GM23248 (cell line): ENCODE measurements around the gene SACS. TPM values are rescaled to one million over a fixed set of nuclear protein-coding genes. Genes with fewer than 3 reads are reported as not detected.

ENCODE experiments used
- DNase-seq: peaks from one replicate; pipeline ENCODE4 v3.0.0-alpha.2; 2015
- H2AFZ ChIP-seq: fragments of 200-600 bp; sonication (generic); 2 replicates; pipeline ENCODE4 v1.6.1; 2016; ENCODE audit warnings: antibody characterized with exemption
- H3F3A ChIP-seq: fragments of 200-600 bp; sonication (generic); 2 replicates; pipeline ENCODE4 v1.6.1; 2016; ENCODE audit warnings: mild to moderate bottlenecking, antibody characterized with exemption, mixed run types; ENCODE audit not compliant: insufficient read depth
- H3K27ac ChIP-seq: fragments of 200-600 bp; sonication (generic); 2 replicates; pipeline ENCODE4 v1.5.1; 2016; ENCODE audit warnings: mild to moderate bottlenecking
- H3K27me3 ChIP-seq: fragments of 200-600 bp; sonication (generic); replicated peaks from 2 replicates; pipeline ENCODE4 v1.6.1; 2016; ENCODE audit warnings: mild to moderate bottlenecking; ENCODE audit not compliant: insufficient read depth
- H3K36me3 ChIP-seq: fragments of 200-600 bp; sonication (generic); 2 replicates; pipeline ENCODE4 v1.6.1; 2016; ENCODE audit warnings: low read depth, mild to moderate bottlenecking
- H3K4me1 ChIP-seq: fragments of 200-600 bp; sonication (generic); 2 replicates; pipeline ENCODE4 v1.6.1; 2016; ENCODE audit warnings: mild to moderate bottlenecking; ENCODE audit not compliant: insufficient read depth
- H3K4me2 ChIP-seq: fragments of 200-600 bp; sonication (generic); one replicate; pipeline ENCODE4 v1.6.1; 2016; ENCODE audit warnings: mild to moderate bottlenecking; ENCODE audit not compliant: unreplicated experiment
- H3K4me3 ChIP-seq: fragments of 200-600 bp; sonication (generic); 2 replicates; pipeline ENCODE4 v1.5.1; 2016; ENCODE audit warnings: mild to moderate bottlenecking
- H3K79me2 ChIP-seq: fragments of 200-600 bp; sonication (generic); 2 replicates; pipeline ENCODE4 v1.6.1; 2016; ENCODE audit warnings: mild to moderate bottlenecking; ENCODE audit not compliant: insufficient read depth
- H3K9ac ChIP-seq: fragments of 200-600 bp; sonication (generic); 2 replicates; pipeline ENCODE4 v1.6.1; 2016; ENCODE audit warnings: mild to moderate bottlenecking
- H3K9me2 ChIP-seq: fragments of 200-600 bp; sonication (generic); 2 replicates; pipeline ENCODE4 v1.6.1; 2016; ENCODE audit warnings: mixed run types, mild to moderate bottlenecking, moderate library complexity; ENCODE audit not compliant: insufficient read depth
- H3K9me3 ChIP-seq: fragments of 200-600 bp; sonication (generic); one replicate; pipeline ENCODE4 v1.6.1; 2017; ENCODE audit warnings: low read depth
- H4K20me1 ChIP-seq: fragments of 200-600 bp; sonication (generic); 2 replicates; pipeline ENCODE4 v1.6.0; 2016; ENCODE audit not compliant: insufficient read depth
- EZH2 ChIP-seq: fragments of 200-600 bp; sonication (generic); IDR thresholded peaks from 2 replicates; pipeline ENCODE4 v1.6.1; 2018; ENCODE audit warnings: antibody characterized with exemption, mild to moderate bottlenecking; ENCODE audit not compliant: insufficient read depth, poor library complexity, severe bottlenecking
- EZH2phosphoT487 ChIP-seq: fragments of 200-600 bp; sonication (generic); IDR thresholded peaks from 2 replicates; pipeline ENCODE4 v1.6.1; 2018; ENCODE audit warnings: antibody characterized with exemption, moderate library complexity, mild to moderate bottlenecking, low read depth; ENCODE audit not compliant: insufficient read depth
- WGBS, 2 experiments: methylation state at CpG; one replicate each; pipeline ENCODE4 v1.1.6; 2015 to 2017; ENCODE audit warnings: low lambda C conversion rate in 2 of 2, low coverage in 1 of 2; ENCODE audit errors: missing lambda C conversion rate in 2 of 2; 5-methylcytosine and 5-hydroxymethylcytosine counted together
- in situ Hi-C: fragments of 300-500 bp; cut with MboI; formaldehyde crosslinking; loops from 2 replicates; pipeline ENCODE4 v1.15.0; 2020
- polyA plus RNA-seq: library from polyadenylated mRNA; unstranded; fragments of >200 nt; fragmentation: Nextera tagmentation; extraction: Ambion mirVana; gene quantifications from 2 replicates; pipeline ENCODE4 v1.2.1, GENCODE V29; 2016
- total RNA-seq: library from RNA; depleted of rRNA; stranded (reverse); fragments of >200 nt; shearing (Covaris generic); gene quantifications from 2 replicates; pipeline ENCODE4 v1.2.3, GENCODE V29; 2014

The SACS gene
- total and polyA plus RNA-seq, 2 experiments from 2014 or later, result 8.1 to 45.7 TPM

GRCh38 chr13:23468811-23469210 is 35.3 kb upstream of the SACS start:
- H3K4me1 ChIP-seq, result peaks cover 32% of the 10 kb centered on the region
- in situ Hi-C loops, result loop anchor here (10.0 kb wide), 1 partner anchor 406 kb away; no protein-coding TSS in a partner anchor

GRCh38 chr13:23467932-23468278 is 34.4 kb upstream of the SACS start:
- 85 to 87% methylated on average over 3 of the region's 3 CpGs for WGBS, 2 experiments
- H3K27me3 ChIP-seq, result no peaks in the 10 kb centered on the region
- in situ Hi-C loops, result loop anchor here (10.0 kb wide), 1 partner anchor 407 kb away; no protein-coding TSS in a partner anchor
- H3K36me3 ChIP-seq, result no peaks in the 10 kb centered on the region
- TF ChIP-seq EZH2phosphoT487 (no peak), EZH2 (no peak)
- no peak overlapping the region for H3K4me2 ChIP-seq
- H3F3A ChIP-seq, result peaks cover 29% of the 10 kb centered on the region
- H3K9ac ChIP-seq, result no peak overlapping the region
- no peak overlapping the region for H3K4me3 ChIP-seq
- H3K9me3 ChIP-seq, result no peaks in the 10 kb centered on the region
- H2AFZ ChIP-seq, result no peak overlapping the region
- no peaks in the 10 kb centered on the region for H4K20me1 ChIP-seq
- no peaks in the 10 kb centered on the region for H3K9me2 ChIP-seq
- H3K27ac ChIP-seq, result no peak overlapping the region
- DNase-seq, result no peak
- no peaks in the 10 kb centered on the region for H3K79me2 ChIP-seq
- H3K4me1 ChIP-seq, result peaks cover 37% of the 10 kb centered on the region

More at GRCh38 chr13:23468811-23469210, 35.3 kb upstream of the SACS start:
- 93 to 94% methylated on average over 3 of the region's 3 CpGs for WGBS, 2 experiments
- Histone ChIP-seq H3F3A (peaks cover 29% of the 10 kb centered on the region), H3K9me3 (no peaks in the 10 kb centered on the region), H3K36me3 (no peaks in the 10 kb centered on the region), H3K27me3 (no peaks in the 10 kb centered on the region), H3K4me2 (peak overlapping the region; percentile 76), H3K79me2 (no peaks in the 10 kb centered on the region), H3K9me2 (no peaks in the 10 kb centered on the region), H2AFZ (peak overlapping the region; percentile 9; the same call in 1 of the 2 replicates), H3K9ac (no peak overlapping the region), H3K27ac (peak overlapping the region; percentile 64; the same call in 1 of the 2 replicates), H3K4me3 (no peak overlapping the region), H4K20me1 (no peaks in the 10 kb centered on the region)
- DNase-seq, result no peak
- TF ChIP-seq EZH2phosphoT487 (no peak), EZH2 (no peak)

GRCh38 chr13:23467048-23467931 is 33.8 kb upstream of the SACS start:
- no peaks in the 10 kb centered on the region for H3K9me2 ChIP-seq
- DNase-seq, result peak; percentile 55
- peak overlapping the region; percentile 72 for H3K4me2 ChIP-seq
- peak overlapping the region; percentile 22; the same call in 1 of the 2 replicates for H3K9ac ChIP-seq
- WGBS, 2 experiments, result 46 to 48% methylated on average over 14 of the region's 14 CpGs
- no peaks in the 10 kb centered on the region for H3K79me2 ChIP-seq
- H3K4me1 ChIP-seq, result peaks cover 42% of the 10 kb centered on the region
- H3K27ac ChIP-seq, result peak overlapping the region; percentile 30
- no peaks in the 10 kb centered on the region for H3K36me3 ChIP-seq
- no peaks in the 10 kb centered on the region for H3K9me3 ChIP-seq
- H2AFZ ChIP-seq, result peak overlapping the region; percentile 92; the same call in 1 of the 2 replicates
- in situ Hi-C loops, result loop anchor here (10.0 kb wide), 1 partner anchor 408 kb away; no protein-coding TSS in a partner anchor
- H3K27me3 ChIP-seq, result no peaks in the 10 kb centered on the region
- TF ChIP-seq EZH2phosphoT487, result no peak
- TF ChIP-seq EZH2, result no peak
- no peaks in the 10 kb centered on the region for H4K20me1 ChIP-seq
- peak overlapping the region; percentile 68; the same call in 1 of the 2 replicates for H3K4me3 ChIP-seq
- peaks cover 29% of the 10 kb centered on the region for H3F3A ChIP-seq

GRCh38 chr13:23466144-23467002 is 32.9 kb upstream of the SACS start:
- peaks cover 42% of the 10 kb centered on the region for H3K4me1 ChIP-seq
- 2% methylated on average over 53 to 59 of the region's 64 CpGs for WGBS, 2 experiments
- DNase-seq, result peak; percentile 90
- H3F3A ChIP-seq, result peaks cover 29% of the 10 kb centered on the region
- H3K27me3 ChIP-seq, result no peaks in the 10 kb centered on the region
- no peak for TF ChIP-seq EZH2phosphoT487
- TF ChIP-seq EZH2, result no peak
- H3K9ac ChIP-seq, result peak overlapping the region; percentile 56
- H3K27ac ChIP-seq, result peak overlapping the region; percentile 30
- peak overlapping the region; percentile 92 for H2AFZ ChIP-seq
- in situ Hi-C loops, result loop anchor here (10.0 kb wide), 1 partner anchor 408 kb away; no protein-coding TSS in a partner anchor
- no peaks in the 10 kb centered on the region for H3K9me3 ChIP-seq
- no peaks in the 10 kb centered on the region for H3K79me2 ChIP-seq
- no peaks in the 10 kb centered on the region for H4K20me1 ChIP-seq
- no peaks in the 10 kb centered on the region for H3K36me3 ChIP-seq
- peak overlapping the region; percentile 68 for H3K4me3 ChIP-seq
- H3K9me2 ChIP-seq, result no peaks in the 10 kb centered on the region
- peak overlapping the region; percentile 72 for H3K4me2 ChIP-seq
